GM21576 (cell line): Measurements from ENCODE around the gene ROMO1.
A peak's percentile ranks its signal among the peaks of the same experiment; 100 is the strongest.

Experiments used
- ATAC-seq: cut with Tn5 transposase; IDR thresholded peaks from one replicate; pipeline ENCODE4 v1.9.1; 2021; ENCODE audit warnings: mild to moderate bottlenecking, moderate library complexity; ENCODE audit not compliant: unreplicated experiment

Gene ROMO1

GRCh38 chr20:35729283-35729807 lies 30.1 kb downstream of the ROMO1 start:
- no peak for ATAC-seq

- no peak for ATAC-seq
These were observed 30.8 kb downstream of the ROMO1 start for GRCh38 chr20:35729836-35730582.

- no peak for ATAC-seq
These were observed 31.6 kb downstream of the ROMO1 start for GRCh38 chr20:35730583-35731468.

- ATAC-seq, result no peak
These were observed 32.2 kb downstream of the ROMO1 start for GRCh38 chr20:35731469-35731788.

GRCh38 chr20:35731862-35732643 lies 32.8 kb downstream of the ROMO1 start:
- ATAC-seq, result no peak

GRCh38 chr20:35732644-35732982 lies 33.4 kb downstream of the ROMO1 start:
- ATAC-seq, result no peak

GRCh38 chr20:35734374-35734773 lies 35.2 kb downstream of the ROMO1 start:
- ATAC-seq, result no peak

- no peak for ATAC-seq
These were observed 35.8 kb downstream of the ROMO1 start for GRCh38 chr20:35734777-35735649.

- ATAC-seq, result no peak
These were observed 36.7 kb downstream of the ROMO1 start for GRCh38 chr20:35735826-35736470.

GRCh38 chr20:35737865-35738333 lies 38.7 kb downstream of the ROMO1 start:
- ATAC-seq, result no peak

- ATAC-seq, result no peak
These were observed 39.4 kb downstream of the ROMO1 start for GRCh38 chr20:35738410-35739179.

GRCh38 chr20:35739294-35740163 lies 40.3 kb downstream of the ROMO1 start:
- ATAC-seq, result no peak

GRCh38 chr20:35741892-35742740 lies 42.9 kb downstream of the ROMO1 start, which contains the start of gene RBM39:
TSS of gene RBM39 (minus strand) at chr20:35742260. CDS start at chr20:35740874, 1,386 bp downstream.
- ATAC-seq, result peak; percentile 79

GRCh38 chr20:35742741-35743523 lies 43.7 kb downstream of the ROMO1 start:
- ATAC-seq, result no peak

GRCh38 chr20:35743693-35744491 lies 44.7 kb downstream of the ROMO1 start:
- no peak for ATAC-seq
